Measurements from ENCODE around the gene CCDC57.
"Not testable (repeated sequence)": the region's sequence is repeated elsewhere in the genome, so short reads cannot be mapped to it uniquely, and the experiment has no call there.

Gene CCDC57, protein sequence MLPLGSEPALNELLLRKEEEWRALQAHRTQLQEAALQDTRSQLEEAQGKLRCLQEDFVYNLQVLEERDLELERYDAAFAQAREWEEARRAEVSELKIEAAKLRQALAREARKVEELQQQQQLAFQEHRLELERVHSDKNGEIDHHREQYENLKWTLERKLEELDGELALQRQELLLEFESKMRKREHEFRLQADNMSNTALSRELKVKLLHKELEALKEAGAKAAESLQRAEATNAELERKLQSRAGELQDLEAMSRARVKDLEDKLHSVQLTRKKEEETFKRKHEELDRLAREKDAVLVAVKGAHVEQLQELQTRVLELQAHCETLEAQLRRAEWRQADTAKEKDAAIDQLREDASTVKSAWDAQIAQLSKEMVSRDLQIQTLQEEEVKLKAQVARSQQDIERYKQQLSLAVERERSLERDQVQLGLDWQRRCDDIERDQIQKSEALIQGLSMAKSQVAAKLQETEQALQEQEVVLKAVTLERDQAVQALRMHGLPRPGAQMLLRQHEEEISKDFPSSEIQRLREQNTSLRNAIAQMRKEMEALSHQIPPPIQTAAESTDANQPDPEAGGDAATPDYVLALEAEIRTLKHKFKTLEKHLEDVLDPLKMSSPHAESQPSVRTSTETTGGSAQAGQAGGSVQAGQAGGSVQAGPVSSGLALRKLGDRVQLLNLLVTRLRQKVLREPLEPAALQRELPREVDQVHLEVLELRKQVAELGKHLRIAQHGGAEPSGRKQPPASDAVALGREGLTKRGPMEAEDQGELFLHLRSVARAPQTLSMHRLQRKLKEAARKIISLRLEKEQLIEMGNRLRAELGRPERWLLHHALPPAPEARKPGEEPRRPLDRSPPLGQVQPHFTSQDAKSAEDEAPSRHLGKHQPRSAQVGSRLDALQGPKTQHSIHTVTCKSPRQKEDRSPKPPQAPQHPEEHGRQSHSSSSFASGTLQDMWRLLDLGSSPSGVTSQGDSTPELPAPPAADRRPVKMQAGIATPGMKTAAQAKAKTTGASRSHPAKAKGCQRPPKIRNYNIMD

DNA sequence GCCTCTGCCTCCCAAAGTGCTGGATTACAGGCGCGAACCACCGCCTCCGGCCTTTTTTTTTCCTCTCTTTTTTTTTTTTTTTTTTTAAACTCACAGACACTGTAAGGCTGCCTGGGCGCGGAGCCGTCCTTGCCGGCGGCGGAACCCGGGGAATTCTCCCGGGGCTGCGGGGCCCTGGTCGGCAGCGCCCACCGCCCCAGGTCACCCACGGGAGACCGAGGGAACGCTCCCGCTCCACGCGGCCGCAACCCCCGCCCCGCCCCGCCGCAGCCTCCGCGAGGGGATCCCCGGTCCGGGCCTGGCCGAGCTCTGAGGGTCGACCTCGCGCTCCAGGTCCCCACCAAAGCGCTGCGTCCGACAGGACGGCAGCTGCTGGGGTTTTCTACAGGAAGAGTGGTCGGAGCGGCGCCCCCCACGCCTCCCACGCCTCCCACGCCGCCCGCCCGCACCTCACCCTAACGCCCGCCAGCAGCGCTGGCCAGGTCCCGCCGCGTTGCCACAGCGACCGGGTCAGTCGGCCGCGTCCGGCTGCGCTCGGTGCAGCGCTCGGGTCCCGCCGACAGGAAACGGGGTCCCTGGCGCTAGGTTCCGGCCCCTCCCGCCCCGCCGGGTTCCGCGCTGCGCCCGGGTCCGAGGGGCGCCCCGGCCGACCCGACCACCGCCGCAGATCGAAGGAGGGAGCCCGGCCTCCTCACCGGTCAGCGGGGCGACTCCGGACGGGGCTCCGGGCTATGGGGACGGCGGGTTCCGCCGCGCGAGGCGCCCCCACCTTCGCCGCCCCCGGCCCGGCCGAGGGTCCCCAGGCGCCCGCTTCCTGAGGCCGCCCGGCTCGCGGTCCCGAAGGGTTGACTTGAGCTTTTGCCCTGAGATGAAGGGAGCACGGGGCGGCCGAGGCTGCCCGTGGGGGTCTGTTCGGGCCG, at the start of gene CCDC57:
Gene CCDC57 (minus strand): TSS at position 512 of the 920 bp plus-strand sequence. CDS start 10,898 bp downstream, outside the sequence.
- FAIRE-seq (no peak), DNase-seq (ENCODE audit: insufficient read length, low spot score) (peak; percentile 80)

DNA sequence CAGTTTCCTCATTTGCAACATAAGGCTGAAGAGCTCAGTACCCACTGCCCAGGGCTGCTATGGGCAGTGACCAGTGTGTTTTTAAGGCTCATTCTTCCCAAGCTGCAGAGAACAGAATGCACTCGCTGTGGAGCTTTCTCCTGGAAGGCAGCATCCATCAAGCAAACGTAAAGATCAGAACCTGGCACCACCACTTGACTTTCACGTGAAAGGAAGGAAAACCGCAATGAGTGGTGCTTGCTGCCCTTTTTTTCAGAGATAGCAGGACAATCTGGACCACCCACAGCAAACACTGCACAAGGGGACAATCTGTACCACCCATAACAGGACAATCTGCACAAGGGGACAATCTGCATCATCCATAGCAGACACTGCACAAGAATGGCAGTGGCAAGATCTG, 49.7 kb upstream of the CCDC57 start:
- FAIRE-seq: no peak
- no peak for DNase-seq (ENCODE audit: insufficient read length, low spot score)

DNA sequence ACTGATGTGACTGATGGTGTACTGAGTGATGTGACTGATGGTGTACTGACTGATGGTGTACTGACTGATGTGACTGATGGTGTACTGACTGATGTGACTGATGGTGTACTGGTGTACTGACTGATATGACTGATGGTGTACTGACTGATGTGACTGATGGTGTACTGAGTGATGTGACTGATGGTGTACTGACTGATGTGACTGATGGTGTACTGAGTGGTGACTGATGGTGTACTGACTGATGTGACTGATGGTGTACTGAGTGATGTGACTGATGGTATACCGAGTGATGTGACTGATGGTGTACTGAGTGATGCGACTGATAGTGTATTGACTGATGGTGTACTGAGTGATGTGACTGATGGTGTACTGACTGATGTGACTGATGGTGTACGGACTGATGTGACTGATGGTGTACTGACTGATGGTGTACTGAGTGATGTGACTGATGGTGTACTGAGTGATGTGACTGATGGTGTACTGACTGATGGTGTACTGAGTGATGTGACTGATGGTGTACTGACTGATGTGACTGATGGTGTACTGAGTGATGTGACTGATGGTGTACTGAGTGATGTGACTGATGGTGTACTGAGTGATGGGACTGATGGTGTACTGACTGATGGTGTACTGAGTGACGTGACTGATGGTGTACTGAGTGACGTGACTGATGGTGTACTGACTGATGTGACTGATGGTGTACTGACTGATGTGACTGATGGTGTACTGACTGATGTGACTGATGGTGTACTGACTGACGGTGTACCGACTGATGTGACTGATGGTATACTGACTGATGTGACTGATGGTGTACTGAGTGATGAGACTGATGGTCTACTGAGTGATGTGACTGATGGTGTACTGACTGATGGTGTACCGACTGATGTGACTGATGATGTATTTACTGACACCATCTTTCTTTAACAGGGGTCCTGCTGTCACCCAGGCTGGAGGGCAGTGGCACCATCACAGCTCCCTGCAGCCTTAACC, 47.6 kb upstream of the CCDC57 start:
- DNase-seq (ENCODE audit: insufficient read length, low spot score): not testable (repeated sequence)
- FAIRE-seq: peak; percentile 91

DNA sequence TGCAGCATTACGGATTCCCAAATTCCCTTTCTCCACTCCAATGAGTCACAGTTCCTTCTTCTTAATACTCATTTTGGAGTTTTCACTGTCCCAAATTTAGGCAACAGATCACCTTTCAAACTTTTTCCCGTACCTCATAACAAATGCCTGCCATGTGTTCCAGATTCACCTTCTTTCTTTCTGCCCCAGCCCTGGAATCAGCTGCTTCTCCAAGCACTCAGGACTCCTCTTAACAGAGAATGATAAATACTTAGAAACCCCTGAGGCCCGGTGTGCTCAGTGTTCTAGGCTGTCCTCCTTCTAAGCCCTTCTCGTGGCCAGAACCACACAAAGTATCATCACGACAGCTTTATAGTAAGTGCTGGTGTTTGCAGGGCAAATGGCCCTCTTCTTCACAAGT, 45.9 kb upstream of the CCDC57 start:
- no peak for FAIRE-seq
- no peak for DNase-seq (ENCODE audit: insufficient read length, low spot score)

DNA sequence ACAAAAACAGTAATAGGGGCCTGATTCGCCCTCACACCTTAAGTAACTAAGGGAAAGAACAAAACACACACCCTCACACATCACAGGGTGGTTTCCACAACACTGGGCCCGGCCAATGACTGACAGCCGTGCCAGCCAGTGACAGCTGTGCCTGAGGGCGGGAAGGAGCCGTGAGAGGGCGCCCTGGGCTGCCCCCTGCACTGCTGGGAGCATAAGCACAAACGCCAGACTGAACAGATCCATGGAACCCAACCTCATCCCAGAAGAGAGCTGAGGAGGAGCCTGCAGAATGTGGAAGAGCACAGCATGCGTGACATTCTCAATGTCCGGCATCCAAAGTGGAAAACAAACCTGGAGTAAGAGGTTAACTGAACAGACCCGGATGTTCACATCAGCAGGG, 44.8 kb upstream of the CCDC57 start:
- DNase-seq (ENCODE audit: insufficient read length, low spot score) (no peak), FAIRE-seq (no peak)

DNA sequence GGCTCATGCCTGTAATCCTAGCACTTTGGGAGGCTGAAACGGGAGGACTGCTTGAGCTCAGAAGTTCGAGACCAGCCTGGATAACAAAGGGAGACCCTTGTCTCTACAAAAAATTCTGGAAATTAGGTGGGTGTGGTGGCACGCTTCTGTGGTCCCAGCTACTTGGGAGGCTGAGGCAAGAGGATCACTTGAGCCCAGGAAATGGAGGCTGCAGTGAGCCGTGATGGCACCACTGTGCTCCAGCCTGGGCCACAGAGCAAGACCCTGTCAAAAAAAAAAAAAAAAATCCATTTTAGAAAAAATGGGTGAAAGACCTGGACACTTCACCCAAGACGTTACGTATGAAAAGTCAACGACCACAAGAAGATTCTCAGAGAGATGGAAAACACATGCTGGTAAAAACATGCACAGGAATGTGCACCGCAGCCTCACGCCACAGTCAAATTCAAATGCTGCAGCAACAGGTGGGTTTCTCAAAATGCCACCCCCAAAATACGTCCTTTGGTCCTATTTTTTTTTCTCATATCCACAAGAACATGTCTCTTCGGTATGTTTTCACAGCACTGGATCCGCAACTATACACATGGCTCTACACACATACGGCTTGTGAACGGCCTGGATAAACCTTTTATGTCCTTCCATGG, 43.7 kb upstream of the CCDC57 start:
- no peak for FAIRE-seq

DNA sequence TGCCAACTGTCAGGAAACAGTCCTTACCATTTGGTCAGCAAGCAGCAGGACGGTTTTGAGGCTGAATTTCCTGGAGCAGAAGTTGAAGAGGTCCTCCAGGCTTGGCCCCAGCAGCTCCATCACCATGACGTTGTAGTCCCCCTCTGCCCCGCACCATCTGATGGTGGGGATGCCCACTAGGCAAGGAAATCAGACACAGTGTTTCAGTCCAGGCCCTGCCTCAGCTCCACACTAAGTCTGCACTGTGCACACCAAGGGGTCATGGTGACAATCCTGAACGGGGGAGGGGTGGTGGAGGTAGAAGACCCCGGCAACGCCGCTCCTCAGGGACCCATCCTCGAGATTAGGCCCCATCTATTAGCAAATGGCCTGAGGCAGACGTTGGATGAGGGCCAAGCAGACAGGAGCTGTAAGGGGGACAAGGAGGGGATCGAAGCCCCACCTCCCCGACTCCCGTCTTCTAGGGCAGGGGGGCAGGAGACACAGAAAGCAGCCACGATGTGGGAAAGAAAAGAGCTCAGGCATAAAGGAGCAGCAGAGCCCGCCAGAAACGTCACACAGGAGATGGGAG, 42.8 kb upstream of the CCDC57 start:
- FAIRE-seq (no peak), DNase-seq (ENCODE audit: insufficient read length, low spot score) (no peak)

More for the DNA sequence above, 43.7 kb upstream of the CCDC57 start:
- no peak for DNase-seq (ENCODE audit: insufficient read length, low spot score)

DNA sequence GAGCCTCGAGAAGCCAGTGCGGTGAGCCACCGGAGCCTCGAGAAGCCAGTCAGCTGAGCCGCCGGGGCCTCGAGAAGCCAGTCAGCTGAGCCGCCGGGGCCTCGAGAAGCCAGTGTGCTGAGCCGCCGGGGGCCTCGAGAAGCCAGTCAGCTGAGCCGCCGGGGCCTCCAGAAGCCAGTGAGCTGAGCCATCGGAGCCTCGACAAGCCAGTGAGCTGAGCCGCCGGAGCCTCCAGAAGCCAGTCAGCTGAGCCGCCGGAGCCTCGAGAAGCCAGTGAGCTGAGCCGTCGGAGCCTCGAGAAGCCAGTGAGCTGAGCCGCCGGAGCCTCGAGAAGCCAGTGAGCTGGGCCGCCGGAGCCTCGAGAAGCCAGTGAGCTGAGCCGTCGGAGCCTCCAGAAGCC, 42.1 kb upstream of the CCDC57 start:
- FAIRE-seq; DNase-seq (ENCODE audit: insufficient read length, low spot score): not testable (repeated sequence)

DNA sequence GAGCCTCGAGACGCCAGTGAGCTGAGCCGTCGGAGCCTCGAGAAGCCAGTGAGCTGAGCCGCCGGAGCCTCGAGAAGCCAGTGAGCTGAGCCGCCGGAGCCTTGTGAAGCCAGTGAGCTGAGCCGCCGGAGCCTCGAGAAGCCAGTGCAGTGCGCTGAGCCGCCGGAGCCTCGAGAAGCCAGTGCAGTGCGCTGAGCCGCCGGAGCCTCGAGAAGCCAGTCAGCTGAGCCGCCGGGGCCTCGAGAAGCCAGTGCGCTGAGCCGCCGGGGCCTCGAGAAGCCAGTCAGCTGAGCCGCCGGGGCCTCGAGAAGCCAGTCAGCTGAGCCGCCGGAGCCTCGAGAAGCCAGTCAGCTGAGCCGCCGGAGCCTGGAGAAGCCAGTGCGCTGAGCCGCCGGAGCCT, 41.5 kb upstream of the CCDC57 start:
- FAIRE-seq; DNase-seq (ENCODE audit: insufficient read length, low spot score): not testable (repeated sequence)

DNA sequence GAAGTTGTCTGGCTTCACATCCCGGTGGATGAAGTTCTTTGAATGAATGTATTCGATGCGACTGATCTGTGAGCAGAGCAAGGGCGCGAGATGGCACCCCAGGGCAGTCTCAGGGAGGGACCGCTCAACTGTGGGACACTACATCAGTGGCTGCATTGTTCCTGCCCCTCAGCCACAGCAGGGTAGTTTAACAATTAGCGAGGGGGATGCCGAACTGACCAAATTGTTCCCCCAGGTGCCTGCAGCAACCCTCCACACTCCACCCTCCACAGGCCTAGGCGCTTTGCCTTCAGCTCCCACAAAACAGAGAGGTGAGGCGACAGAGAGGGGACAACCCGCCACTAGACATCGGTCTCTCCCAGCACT, 40.5 kb upstream of the CCDC57 start:
- FAIRE-seq: no peak

DNA sequence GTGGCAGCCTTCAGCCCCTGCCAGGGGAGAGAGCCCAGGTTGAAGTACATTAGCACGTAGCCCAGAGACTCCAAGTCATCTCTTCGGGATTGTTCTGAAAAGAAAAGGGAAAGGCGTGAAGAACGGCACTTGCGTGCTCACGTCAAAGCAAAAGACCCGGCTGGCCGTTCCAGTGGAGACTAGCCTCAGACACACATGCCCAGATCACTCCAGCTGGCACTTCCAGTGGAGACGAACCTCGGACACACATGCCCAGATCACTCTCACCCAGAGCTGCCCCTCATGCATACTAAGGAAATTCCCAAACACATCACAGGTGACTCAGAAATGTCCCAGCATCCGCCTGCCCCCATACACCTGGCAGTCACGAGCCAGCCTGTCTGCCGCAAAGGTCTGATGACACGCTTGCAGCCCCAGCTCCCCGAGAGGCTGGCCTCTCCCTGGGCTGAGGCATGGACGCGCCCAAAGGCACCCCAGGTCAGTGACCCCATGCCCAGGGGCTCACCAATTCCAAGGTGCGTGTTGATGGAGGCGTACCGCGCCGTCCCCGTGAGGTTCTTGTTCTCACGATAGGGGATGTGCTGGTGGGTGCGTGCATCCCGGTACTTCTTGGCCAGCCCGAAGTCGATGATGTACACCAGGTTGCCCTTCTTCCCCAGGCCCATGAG, 40.0 kb upstream of the CCDC57 start:
- no peak for DNase-seq (ENCODE audit: insufficient read length, low spot score)
- no peak for FAIRE-seq

More for the DNA sequence above, 40.5 kb upstream of the CCDC57 start:
- DNase-seq (ENCODE audit: insufficient read length, low spot score): no peak

DNA sequence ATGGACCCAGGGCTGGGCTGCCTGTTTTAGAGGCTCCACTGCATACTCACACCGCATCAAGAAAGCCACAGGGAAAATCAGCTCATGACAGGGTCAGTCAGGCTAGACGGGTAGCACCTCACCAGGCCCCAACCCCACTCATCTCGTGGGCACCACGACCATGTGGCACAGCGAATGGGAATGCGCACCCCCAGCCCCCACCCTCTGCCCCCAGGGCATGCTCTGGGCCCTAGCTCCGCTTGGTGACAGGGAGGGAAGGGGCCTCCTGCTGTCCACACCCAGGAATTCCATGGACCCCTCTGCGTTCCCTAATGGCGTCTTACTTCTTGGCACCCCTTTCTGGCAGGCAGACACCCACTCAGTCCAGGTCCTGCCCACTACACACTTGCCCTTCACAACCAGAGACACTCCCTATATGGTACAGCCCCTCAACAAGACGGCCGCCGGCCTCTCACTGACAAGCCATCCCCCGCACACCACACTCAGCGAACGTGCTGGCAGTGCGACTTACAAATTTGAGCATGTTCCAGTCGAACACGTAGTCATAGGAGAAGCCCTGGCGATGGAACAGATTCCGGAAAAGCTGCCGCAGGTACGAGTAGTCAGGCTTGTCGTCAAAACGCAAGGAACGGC, 38.3 kb upstream of the CCDC57 start:
- FAIRE-seq (no peak), DNase-seq (ENCODE audit: insufficient read length, low spot score) (no peak)

DNA sequence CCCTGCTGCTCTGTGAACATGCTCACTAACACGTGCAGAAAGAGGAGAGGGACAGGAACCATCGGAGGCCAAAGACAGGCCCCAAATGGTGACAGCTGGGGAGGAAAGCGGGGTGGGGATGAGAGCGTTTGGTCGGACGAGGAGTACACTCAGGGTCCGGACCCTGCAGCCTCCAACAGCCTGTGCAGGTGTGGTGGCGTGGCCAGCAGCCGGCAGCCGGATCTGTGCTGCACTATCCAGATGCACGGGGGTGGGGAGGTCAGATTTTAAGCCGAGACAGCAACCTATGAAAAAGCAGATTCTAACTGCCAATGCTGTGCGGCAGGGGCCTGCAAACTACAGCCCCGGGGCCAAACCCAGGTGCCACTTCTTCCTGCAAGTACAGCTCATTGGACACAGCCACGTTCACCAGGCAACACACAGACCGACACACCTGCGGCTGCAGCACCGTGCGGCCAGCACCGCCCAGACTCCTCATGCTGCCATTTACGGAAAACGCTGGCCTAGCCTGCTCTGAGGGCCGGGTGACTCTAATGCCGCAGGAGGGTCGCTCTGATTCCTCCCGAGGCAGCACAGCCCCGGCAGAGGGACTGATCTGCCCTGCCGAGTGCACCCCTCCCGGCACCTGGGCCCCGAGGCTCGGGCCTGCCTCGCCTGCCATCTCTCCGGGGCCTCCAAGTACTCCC, 37.4 kb upstream of the CCDC57 start:
- FAIRE-seq: no peak
- no peak for DNase-seq (ENCODE audit: insufficient read length, low spot score)

DNA sequence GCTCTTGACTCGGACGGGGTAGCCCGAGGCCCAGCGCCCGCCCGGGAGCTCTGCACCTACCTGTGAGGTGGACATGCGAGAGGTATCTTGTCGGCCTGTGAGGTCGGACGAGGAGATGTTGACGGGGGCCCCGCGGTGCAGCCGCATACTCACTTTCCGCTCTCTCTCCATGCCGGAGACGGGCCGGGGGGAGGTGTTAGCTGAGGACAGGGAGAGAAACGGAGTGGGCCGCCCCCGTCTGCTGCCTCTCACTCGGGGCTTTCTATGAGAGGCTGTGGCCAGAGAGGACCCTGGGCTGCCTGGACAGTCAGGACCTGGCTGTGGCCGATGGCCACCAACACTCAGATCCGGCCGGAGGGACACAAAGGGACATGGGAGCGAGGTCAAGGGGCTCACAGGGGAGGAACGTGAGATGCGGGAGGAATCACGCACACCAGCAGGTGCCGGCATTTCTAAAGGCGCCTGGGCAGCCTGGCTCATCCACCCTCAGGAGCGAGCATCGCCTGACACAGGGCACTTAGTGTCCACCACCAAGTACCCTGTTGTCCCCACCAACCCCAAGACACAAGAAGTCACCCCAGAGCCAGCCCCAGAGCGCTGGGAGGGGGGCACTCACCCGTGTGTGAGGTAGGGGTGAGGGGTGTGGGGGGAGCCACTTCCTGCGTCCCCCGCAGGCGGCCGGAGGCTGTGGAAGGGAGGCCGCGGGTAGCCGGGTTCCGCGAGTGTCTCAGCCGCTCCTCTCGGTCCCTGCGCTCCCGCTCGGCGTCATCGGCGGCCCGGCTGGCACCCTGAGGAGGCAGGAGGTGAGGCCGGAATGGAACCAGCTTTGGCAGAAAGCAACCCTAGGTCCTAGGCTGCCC, 36.4 kb upstream of the CCDC57 start:
- FAIRE-seq (no peak), DNase-seq (ENCODE audit: insufficient read length, low spot score) (no peak)

DNA sequence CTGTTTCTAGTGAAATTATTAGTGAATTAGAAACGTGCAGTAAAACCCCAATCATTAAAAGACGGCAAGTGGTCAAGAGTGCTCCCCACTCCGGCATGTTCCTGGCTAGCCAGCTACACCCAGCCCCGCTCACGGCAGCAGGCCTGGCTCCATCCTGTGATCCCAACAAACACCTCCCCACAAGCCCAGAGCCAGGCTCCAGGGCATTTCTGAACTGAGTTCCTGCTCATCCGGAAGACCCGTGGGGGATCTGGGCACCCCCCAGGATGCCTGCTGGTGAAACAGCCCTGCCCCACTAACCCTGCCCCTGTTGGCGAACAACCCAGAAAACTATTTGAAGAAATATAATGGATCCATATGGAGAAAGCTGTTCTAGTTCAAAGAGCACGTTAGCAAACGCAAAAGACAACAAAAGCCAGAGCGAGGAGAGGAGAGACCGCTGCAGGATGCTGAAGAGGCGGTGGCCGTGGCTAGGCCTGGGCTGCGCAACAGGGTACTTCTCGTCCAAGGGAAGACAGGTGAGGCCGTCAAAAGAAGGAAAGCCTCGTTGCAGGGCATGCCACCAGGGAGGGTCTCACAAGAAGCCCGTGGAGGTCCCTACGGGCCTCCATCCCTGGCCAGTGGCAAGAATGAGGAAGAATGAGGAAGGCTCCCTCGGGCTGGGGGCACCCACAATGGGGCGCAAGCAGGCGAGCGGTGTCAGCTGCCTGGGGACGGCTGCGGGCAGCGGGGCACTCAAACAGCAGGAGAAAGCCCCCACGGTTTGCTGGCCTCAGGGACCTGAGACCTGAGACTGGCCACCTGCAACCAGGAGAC, 35.4 kb upstream of the CCDC57 start:
- FAIRE-seq (no peak), DNase-seq (ENCODE audit: insufficient read length, low spot score) (no peak)

All from HTR-8/SVneo (cell line).